WTC11 (cell line): ENCODE data around the gene RPP14.
"Not testable (repeated sequence)": the region's sequence is repeated elsewhere in the genome, so short reads cannot be mapped to it uniquely, and the experiment has no call there.

Source experiments
- FOXP1 ChIP-seq: sonication (generic); formaldehyde crosslinking; IDR thresholded peaks from 2 replicates; pipeline ENCODE4 v1.8.0; 2022; ENCODE audit warnings: missing genetic modification reagents, mild to moderate bottlenecking, moderate library complexity, borderline replicate concordance
- HMGA2 ChIP-seq: fragments of 250-450 bp; sonication (Bioruptor Pico); IDR thresholded peaks from 2 replicates; pipeline ENCODE4 v1.4.0; 2021; ENCODE audit warnings: mild to moderate bottlenecking, moderate library complexity
- NFE2L1 ChIP-seq: sonication (generic); formaldehyde crosslinking; IDR thresholded peaks from 2 replicates; pipeline ENCODE4 v1.8.1; 2023; ENCODE audit warnings: missing genetic modification reagents
- TEAD1 ChIP-seq: sonication (generic); formaldehyde crosslinking; IDR thresholded peaks from 2 replicates; pipeline ENCODE4 v1.8.0; 2022; ENCODE audit warnings: mild to moderate bottlenecking, missing genetic modification reagents
- TEAD4 ChIP-seq: sonication (generic); formaldehyde crosslinking; IDR thresholded peaks from 2 replicates; pipeline ENCODE4 v1.8.0; 2022; ENCODE audit warnings: mild to moderate bottlenecking, missing genetic modification reagents
- ZNF138 ChIP-seq: sonication (generic); formaldehyde crosslinking; conservative IDR thresholded peaks from 2 replicates; pipeline ENCODE4 v1.8.1; 2022; ENCODE audit warnings: mild to moderate bottlenecking, moderate library complexity, missing genetic modification reagents
- TF ChIP-seq, protein P1 (sequence below): sonication (generic); formaldehyde crosslinking; IDR thresholded peaks from 2 replicates; pipeline ENCODE4 v1.8.1; 2022; ENCODE audit warnings: missing genetic modification reagents, borderline replicate concordance
- TF ChIP-seq, protein P2 (sequence below): fragments of 200-600 bp; IDR thresholded peaks from 2 replicates; pipeline ENCODE4 v1.8.0; 2022; ENCODE audit warnings: antibody characterized with exemption
- TF ChIP-seq, protein P3 (sequence below): sonication (generic); formaldehyde crosslinking; IDR thresholded peaks from 2 replicates; pipeline ENCODE4 v1.8.1; 2022; ENCODE audit warnings: low read depth, missing genetic modification reagents, borderline replicate concordance
- TF ChIP-seq, protein P4 (sequence below): fragments of 250-450 bp; sonication (Bioruptor Pico); IDR thresholded peaks from 2 replicates; pipeline ENCODE4 v1.9.0; 2021; ENCODE audit warnings: mild to moderate bottlenecking

DNA sequence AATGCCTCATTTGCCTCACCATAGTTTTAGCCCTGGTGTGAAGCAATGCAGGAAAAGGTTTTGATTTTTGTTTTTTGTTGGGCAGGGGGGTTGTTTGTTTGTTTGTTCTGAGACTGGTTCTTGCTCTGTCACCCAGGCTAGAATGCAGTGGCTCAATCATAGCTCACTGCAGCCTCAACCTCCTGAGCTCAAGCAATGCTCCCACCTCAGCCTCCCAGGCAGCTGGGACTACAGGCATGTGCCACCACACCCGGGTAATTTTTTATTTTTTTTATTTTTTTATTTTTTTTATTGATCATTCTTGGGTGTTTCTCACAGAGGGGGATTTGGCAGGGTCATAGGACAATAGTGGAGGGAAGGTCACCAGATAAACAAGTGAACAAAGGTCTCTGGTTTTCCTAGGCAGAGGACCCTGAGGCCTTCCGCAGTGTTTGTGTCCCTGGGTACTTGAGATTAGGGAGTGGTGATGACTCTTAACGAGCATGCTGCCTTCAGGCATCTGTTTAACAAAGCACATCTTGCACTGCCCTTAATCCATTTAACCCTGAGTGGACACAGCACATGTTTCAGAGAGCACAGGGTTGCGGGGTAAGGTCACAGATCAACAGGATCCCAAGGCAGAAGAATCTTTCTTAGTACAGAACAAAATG lies 17.0 kb upstream of the RPP14 start:
- TF ChIP-seq, protein P1, sequence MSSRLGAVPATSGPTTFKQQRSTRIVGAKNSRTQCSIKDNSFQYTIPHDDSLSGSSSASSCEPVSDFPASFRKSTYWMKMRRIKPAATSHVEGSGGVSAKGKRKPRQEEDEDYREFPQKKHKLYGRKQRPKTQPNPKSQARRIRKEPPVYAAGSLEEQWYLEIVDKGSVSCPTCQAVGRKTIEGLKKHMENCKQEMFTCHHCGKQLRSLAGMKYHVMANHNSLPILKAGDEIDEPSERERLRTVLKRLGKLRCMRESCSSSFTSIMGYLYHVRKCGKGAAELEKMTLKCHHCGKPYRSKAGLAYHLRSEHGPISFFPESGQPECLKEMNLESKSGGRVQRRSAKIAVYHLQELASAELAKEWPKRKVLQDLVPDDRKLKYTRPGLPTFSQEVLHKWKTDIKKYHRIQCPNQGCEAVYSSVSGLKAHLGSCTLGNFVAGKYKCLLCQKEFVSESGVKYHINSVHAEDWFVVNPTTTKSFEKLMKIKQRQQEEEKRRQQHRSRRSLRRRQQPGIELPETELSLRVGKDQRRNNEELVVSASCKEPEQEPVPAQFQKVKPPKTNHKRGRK, result not testable (repeated sequence)
- TF ChIP-seq FOXP1 (CRISPR knock-in tag); TEAD4 (CRISPR knock-in tag); HMGA2 (CRISPR knock-in tag); NFE2L1 (CRISPR knock-in tag); ZNF138 (CRISPR knock-in tag); TEAD1: not testable (repeated sequence)
- TF ChIP-seq, protein P2, sequence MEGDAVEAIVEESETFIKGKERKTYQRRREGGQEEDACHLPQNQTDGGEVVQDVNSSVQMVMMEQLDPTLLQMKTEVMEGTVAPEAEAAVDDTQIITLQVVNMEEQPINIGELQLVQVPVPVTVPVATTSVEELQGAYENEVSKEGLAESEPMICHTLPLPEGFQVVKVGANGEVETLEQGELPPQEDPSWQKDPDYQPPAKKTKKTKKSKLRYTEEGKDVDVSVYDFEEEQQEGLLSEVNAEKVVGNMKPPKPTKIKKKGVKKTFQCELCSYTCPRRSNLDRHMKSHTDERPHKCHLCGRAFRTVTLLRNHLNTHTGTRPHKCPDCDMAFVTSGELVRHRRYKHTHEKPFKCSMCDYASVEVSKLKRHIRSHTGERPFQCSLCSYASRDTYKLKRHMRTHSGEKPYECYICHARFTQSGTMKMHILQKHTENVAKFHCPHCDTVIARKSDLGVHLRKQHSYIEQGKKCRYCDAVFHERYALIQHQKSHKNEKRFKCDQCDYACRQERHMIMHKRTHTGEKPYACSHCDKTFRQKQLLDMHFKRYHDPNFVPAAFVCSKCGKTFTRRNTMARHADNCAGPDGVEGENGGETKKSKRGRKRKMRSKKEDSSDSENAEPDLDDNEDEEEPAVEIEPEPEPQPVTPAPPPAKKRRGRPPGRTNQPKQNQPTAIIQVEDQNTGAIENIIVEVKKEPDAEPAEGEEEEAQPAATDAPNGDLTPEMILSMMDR, result not testable (repeated sequence)
- TF ChIP-seq, protein P3, sequence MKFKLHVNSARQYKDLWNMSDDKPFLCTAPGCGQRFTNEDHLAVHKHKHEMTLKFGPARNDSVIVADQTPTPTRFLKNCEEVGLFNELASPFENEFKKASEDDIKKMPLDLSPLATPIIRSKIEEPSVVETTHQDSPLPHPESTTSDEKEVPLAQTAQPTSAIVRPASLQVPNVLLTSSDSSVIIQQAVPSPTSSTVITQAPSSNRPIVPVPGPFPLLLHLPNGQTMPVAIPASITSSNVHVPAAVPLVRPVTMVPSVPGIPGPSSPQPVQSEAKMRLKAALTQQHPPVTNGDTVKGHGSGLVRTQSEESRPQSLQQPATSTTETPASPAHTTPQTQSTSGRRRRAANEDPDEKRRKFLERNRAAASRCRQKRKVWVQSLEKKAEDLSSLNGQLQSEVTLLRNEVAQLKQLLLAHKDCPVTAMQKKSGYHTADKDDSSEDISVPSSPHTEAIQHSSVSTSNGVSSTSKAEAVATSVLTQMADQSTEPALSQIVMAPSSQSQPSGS, result not testable (repeated sequence)
- TF ChIP-seq, protein P4, sequence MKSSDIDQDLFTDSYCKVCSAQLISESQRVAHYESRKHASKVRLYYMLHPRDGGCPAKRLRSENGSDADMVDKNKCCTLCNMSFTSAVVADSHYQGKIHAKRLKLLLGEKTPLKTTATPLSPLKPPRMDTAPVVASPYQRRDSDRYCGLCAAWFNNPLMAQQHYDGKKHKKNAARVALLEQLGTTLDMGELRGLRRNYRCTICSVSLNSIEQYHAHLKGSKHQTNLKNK, result not testable (repeated sequence)
